ENCODE measurements around the gene SDCCAG8. TPM values are rescaled to one million over a fixed set of nuclear protein-coding genes. Genes with fewer than 3 reads are reported as not detected.

SDCCAG8 gene
- total RNA-seq, 1 donor from 2014 or later: 26.7 TPM

DNA sequence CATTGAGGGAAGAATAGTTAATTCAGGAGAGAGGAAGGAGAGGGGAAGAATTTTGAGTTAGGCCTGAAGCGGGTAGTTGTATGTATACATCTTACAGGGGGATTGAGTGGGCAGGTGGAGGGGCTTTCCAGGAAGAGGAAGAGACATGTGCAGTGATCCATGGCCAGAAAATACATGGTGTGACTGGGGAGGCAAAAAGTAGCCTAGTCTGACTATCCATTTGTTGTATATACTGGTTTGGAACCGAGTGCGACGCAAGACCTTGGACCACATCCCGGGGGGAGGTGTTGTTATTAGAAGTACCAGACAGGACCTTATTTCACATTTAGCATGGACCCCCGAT, 158.3 kb downstream of the SDCCAG8 start:
- H3K36me3 Mint-ChIP-seq (ENCODE audit: unreplicated experiment): peaks cover 25% of the 10 kb centered on the region
- H3K27ac Mint-ChIP-seq (ENCODE audit: unreplicated experiment): no peak overlapping the region
- TF ChIP-seq CTCF (IDR thresholded peaks at IDR 0.05): no peak
- no peaks in the 10 kb centered on the region for H3K27me3 Mint-ChIP-seq (ENCODE audit: unreplicated experiment)
- H3K4me3 Mint-ChIP-seq (ENCODE audit: unreplicated experiment): no peak overlapping the region
- no peak for DNase-seq (ENCODE audit: extremely low spot score, unreplicated experiment)
- H3K4me1 Mint-ChIP-seq (ENCODE audit: unreplicated experiment): no peaks in the 10 kb centered on the region
- H3K9me3 Mint-ChIP-seq (ENCODE audit: unreplicated experiment): no peaks in the 10 kb centered on the region

DNA sequence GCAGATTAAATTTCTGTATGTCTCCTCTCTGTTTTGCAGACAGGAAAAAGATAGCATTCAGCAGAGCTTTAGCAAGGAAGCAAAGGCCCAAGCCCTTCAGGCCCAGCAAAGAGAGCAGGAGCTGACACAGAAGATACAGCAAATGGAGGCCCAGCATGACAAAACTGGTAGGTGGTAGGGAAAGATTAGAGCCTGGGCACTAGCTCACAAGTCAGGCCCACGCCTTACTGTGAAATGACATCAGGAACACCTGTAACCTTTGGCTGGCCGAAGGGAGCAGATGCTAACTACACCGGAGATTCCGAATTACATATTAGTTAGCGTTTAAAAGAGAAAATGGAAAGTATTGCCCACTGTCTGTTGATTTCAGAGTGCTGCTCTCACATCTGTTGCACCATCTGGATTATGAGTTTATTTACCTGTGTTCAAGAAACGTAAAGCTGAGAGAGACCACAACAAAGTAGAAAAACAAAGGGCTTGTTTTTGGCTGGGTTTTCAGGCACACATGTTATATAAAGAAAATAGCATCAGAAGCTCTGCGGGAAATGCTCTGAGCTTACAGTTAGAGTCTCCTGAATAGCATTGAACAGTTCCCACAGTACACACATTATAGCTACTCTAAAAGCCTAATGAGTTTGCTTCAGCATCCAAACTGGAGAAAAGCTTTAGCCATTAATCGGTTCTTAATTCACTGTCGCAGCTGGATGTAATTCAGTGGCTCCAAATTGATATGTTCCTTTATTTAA, 160.0 kb downstream of the SDCCAG8 start:
- Mint-ChIP-seq H3K4me1 (ENCODE audit: unreplicated experiment) (no peaks in the 10 kb centered on the region), H3K36me3 (ENCODE audit: unreplicated experiment) (peaks cover 25% of the 10 kb centered on the region), H3K4me3 (ENCODE audit: unreplicated experiment) (no peak overlapping the region), H3K27me3 (ENCODE audit: unreplicated experiment) (no peaks in the 10 kb centered on the region), H3K9me3 (ENCODE audit: unreplicated experiment) (no peaks in the 10 kb centered on the region), H3K27ac (ENCODE audit: unreplicated experiment) (no peak overlapping the region)
- no peak for DNase-seq (ENCODE audit: extremely low spot score, unreplicated experiment)
- no peak for TF ChIP-seq CTCF (IDR thresholded peaks at IDR 0.05)

DNA sequence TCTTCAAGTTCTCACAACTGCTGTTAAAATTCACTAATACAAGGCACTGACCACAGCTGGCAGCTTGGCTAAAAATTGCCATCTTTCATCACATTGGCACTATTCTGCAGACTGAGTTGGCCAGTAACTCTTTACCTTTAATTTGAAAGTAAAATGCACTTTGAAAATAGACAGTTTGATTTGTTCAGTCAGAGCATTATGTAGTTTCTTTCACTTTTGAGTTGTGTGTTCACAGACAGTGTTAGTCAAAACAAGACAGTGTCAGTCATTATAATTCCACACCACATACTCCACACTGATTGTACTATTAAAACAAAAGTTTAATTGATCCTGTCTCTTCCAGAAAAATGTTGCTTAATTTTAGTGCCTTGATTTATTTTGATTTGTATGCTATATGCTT, 160.7 kb downstream of the SDCCAG8 start:
- peaks cover 25% of the 10 kb centered on the region for H3K36me3 Mint-ChIP-seq (ENCODE audit: unreplicated experiment)
- H3K27me3 Mint-ChIP-seq (ENCODE audit: unreplicated experiment): no peaks in the 10 kb centered on the region
- no peak overlapping the region for H3K27ac Mint-ChIP-seq (ENCODE audit: unreplicated experiment)
- no peak for TF ChIP-seq CTCF (IDR thresholded peaks at IDR 0.05)
- no peak overlapping the region for H3K4me3 Mint-ChIP-seq (ENCODE audit: unreplicated experiment)
- no peaks in the 10 kb centered on the region for H3K9me3 Mint-ChIP-seq (ENCODE audit: unreplicated experiment)
- no peak for DNase-seq (ENCODE audit: extremely low spot score, unreplicated experiment)
- H3K4me1 Mint-ChIP-seq (ENCODE audit: unreplicated experiment): no peaks in the 10 kb centered on the region

GRCh38 chr1:243420016-243420945, 164.4 kb downstream of the SDCCAG8 start:
- Mint-ChIP-seq H3K36me3 (ENCODE audit: unreplicated experiment) (peaks cover 31% of the 10 kb centered on the region), H3K4me3 (ENCODE audit: unreplicated experiment) (no peak overlapping the region), H3K27me3 (ENCODE audit: unreplicated experiment) (no peaks in the 10 kb centered on the region), H3K4me1 (ENCODE audit: unreplicated experiment) (no peaks in the 10 kb centered on the region), H3K9me3 (ENCODE audit: unreplicated experiment) (no peaks in the 10 kb centered on the region), H3K27ac (ENCODE audit: unreplicated experiment) (no peak overlapping the region)
- DNase-seq (ENCODE audit: extremely low spot score, unreplicated experiment): no peak
- no peak for TF ChIP-seq CTCF (IDR thresholded peaks at IDR 0.05)
